SK-N-SH treated with all-trans-retinoic acid at 6 μM for 48 hours (cell line): ENCODE results near the gene DAB1.

ENCODE experiments used
- OSR1 ChIP-seq: fragments of 250-450 bp; sonication (Bioruptor Pico); IDR thresholded peaks from 2 replicates; pipeline ENCODE4 v1.8.0; 2022; ENCODE audit warnings: moderate library complexity, mild to moderate bottlenecking, inconsistent platforms
- ZFP3 ChIP-seq: fragments of 250-450 bp; sonication (Bioruptor Pico); IDR thresholded peaks from 2 replicates; pipeline ENCODE4 v1.5.0; 2020; ENCODE audit warnings: mild to moderate bottlenecking, moderate library complexity
- TF ChIP-seq, protein P1 (sequence below): fragments of 250-450 bp; sonication (Bioruptor Pico); IDR thresholded peaks from 2 replicates; pipeline ENCODE4 v1.8.0; 2021; ENCODE audit warnings: low read depth, mild to moderate bottlenecking, moderate library complexity, borderline replicate concordance

DNA sequence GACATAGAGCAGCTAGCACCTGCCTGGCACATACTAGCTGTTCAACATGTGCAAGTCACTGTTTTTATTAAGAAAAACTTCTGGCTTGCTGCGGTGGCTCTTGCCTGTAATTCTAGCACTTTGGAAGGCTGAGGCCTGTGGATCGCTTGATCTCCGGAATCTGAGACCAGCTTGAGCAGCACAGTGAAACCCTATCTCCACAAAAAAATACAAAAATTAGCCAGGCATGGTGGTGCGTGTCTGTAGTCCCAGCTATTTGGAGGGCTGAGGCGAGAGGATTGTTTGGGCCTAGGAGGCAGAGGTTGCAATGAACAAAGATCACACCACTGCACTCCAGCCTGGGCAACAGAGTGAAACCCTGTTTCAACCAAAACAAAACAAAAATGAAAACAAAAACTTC, 430.4 kb downstream of the DAB1 start:
- TF ChIP-seq ZFP3 (CRISPR knock-in tag) (no peak), OSR1 (no peak)
- TF ChIP-seq, protein P1, sequence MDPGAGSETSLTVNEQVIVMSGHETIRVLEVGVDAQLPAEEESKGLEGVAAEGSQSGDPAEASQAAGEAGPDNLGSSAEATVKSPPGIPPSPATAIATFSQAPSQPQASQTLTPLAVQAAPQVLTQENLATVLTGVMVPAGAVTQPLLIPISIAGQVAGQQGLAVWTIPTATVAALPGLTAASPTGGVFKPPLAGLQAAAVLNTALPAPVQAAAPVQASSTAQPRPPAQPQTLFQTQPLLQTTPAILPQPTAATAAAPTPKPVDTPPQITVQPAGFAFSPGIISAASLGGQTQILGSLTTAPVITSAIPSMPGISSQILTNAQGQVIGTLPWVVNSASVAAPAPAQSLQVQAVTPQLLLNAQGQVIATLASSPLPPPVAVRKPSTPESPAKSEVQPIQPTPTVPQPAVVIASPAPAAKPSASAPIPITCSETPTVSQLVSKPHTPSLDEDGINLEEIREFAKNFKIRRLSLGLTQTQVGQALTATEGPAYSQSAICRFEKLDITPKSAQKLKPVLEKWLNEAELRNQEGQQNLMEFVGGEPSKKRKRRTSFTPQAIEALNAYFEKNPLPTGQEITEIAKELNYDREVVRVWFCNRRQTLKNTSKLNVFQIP (CRISPR knock-in tag) = no peak
